NB4 (cell line): ENCODE results near the gene DAZL.
"Not testable (repeated sequence)": the region's sequence is repeated elsewhere in the genome, so short reads cannot be mapped to it uniquely, and the experiment has no call there.

Experiments
- DNase-seq: peaks from one replicate; pipeline ENCODE4 v3.0.0; 2010; ENCODE audit warnings: low read depth
- H3K4me3 ChIP-seq: one replicate; pipeline ENCODE4 v1.5.1; 2011; ENCODE audit warnings: mild to moderate bottlenecking, low read depth, low read length, moderate library complexity
- CTCF ChIP-seq: IDR thresholded peaks from one replicate; pipeline ENCODE4 v1.5.1; 2012; ENCODE audit warnings: low read depth, low read length
- MAX ChIP-seq: IDR thresholded peaks from 2 replicates; pipeline ENCODE4 v1.6.1; 2011; ENCODE audit warnings: low read depth, low read length
- MYC ChIP-seq: IDR thresholded peaks from 2 replicates; pipeline ENCODE4 v1.6.1; 2011; ENCODE audit warnings: low read depth, low read length
- POLR2A ChIP-seq: IDR thresholded peaks from 2 replicates; pipeline ENCODE4 v1.6.1; 2011; ENCODE audit warnings: mild to moderate bottlenecking; ENCODE audit not compliant: insufficient read length; ENCODE audit errors: extremely low read depth

Gene DAZL

GRCh38 chr3:16632395-16632794 lies 27.2 kb upstream of the DAZL start:
- TF ChIP-seq MYC (no peak), CTCF (no peak), MAX (no peak), POLR2A (no peak)
- H3K4me3 ChIP-seq: no peak overlapping the region
- DNase-seq: no peak

- H3K4me3 ChIP-seq: no peak overlapping the region
- no peak for TF ChIP-seq CTCF
- no peak for TF ChIP-seq MAX
- no peak for TF ChIP-seq MYC
- no peak for TF ChIP-seq POLR2A
- no peak for DNase-seq
Measured at GRCh38 chr3:16618721-16619120, 13.5 kb upstream of the DAZL start.

GRCh38 chr3:16617155-16617554 lies 11.9 kb upstream of the DAZL start:
- DNase-seq, H3K4me3 ChIP-seq: not testable (repeated sequence)

- no peak overlapping the region for H3K4me3 ChIP-seq
- no peak for DNase-seq
- TF ChIP-seq MYC (no peak), CTCF (no peak)
Measured at GRCh38 chr3:16616083-16616482, 10.9 kb upstream of the DAZL start.

GRCh38 chr3:16614033-16615031 lies 9.1 kb upstream of the DAZL start:
- DNase-seq: no peak
- no peak overlapping the region for H3K4me3 ChIP-seq
- TF ChIP-seq MAX (no peak), MYC (no peak), CTCF (no peak), POLR2A (no peak)

GRCh38 chr3:16609927-16610580 lies 4.8 kb upstream of the DAZL start:
- no peak for TF ChIP-seq POLR2A
- TF ChIP-seq CTCF: no peak
- no peak for TF ChIP-seq MYC
- no peak for TF ChIP-seq MAX
- DNase-seq: no peak
- H3K4me3 ChIP-seq: no peak overlapping the region
